CD4-positive, alpha-beta T cell (primary cell): ENCODE results near the gene PCCA. TPM values are rescaled to one million over a fixed set of nuclear protein-coding genes. Genes with fewer than 3 reads are reported as not detected.

Source experiments
- ATAC-seq: fragments of 200-7000 bp; cut with Tn5 transposase; one replicate; pipeline ENCODE4 v1.10.0; 2022; ENCODE audit warnings: mild to moderate bottlenecking; ENCODE audit not compliant: poor library complexity
- CTCF ChIA-PET: fragments of 350-600 bp; sonication (Branson Sonifier 250); formaldehyde crosslinking; loops from one replicate; lab custom pipeline; 2021; ENCODE audit warnings: antibody characterized with exemption, inconsistent platforms; lab: Charles Lee
- POLR2A ChIA-PET: fragments of 350-600 bp; sonication (Branson Sonifier 250); formaldehyde crosslinking; loops from one replicate; lab custom pipeline; 2021; ENCODE audit warnings: antibody characterized with exemption, inconsistent platforms; lab: Charles Lee
- DNase-seq, 14 experiments: peaks; one replicate each; pipeline ENCODE4 v3.0.0-alpha.2; 2013 to 2020; ENCODE audit warnings: mixed read lengths in 2 of 14
- H3K27ac ChIP-seq, 2 donors: one replicate each; pipeline versions ENCODE4 v1.5.1 to v1.7.0; 2013; ENCODE audit warnings: low read length in 2 of 2, low read depth in 1 of 2, mild to moderate bottlenecking in 1 of 2
- H3K27me3 ChIP-seq, 2 experiments: 1 replicate in 1 of 2; 2 replicates in 1 of 2; pipeline versions ENCODE4 v1.6.1 to v1.7.0; 2013; ENCODE audit warnings: low read length in 2 of 2, control low read depth in 1 of 2, mild to moderate bottlenecking in 1 of 2, moderate library complexity in 1 of 2; ENCODE audit not compliant: insufficient read depth in 2 of 2, control insufficient read depth in 1 of 2
- H3K36me3 ChIP-seq: one replicate; pipeline ENCODE4 v1.6.1; 2013; ENCODE audit warnings: low read length, control low read depth; ENCODE audit not compliant: insufficient read depth
- H3K4me1 ChIP-seq: one replicate; pipeline ENCODE4 v1.6.1; 2013; ENCODE audit warnings: low read length, control low read depth; ENCODE audit not compliant: insufficient read depth
- H3K4me3 ChIP-seq: one replicate; pipeline ENCODE4 v1.5.1; 2013; ENCODE audit warnings: mild to moderate bottlenecking, low read length, moderate library complexity
- H3K9me3 ChIP-seq, 2 experiments: 1 replicate in 1 of 2; 2 replicates in 1 of 2; pipeline versions ENCODE4 v1.6.1 to v1.7.0; 2013; ENCODE audit warnings: low read length in 2 of 2, mild to moderate bottlenecking in 2 of 2, control low read depth in 1 of 2, moderate library complexity in 1 of 2; ENCODE audit not compliant: control insufficient read depth in 1 of 2, insufficient read depth in 1 of 2
- H3K27ac Mint-ChIP-seq: one replicate; pipeline ENCODE4 v1.8.0; 2020; ENCODE audit warnings: mixed read lengths
- H3K27me3 Mint-ChIP-seq: one replicate; pipeline ENCODE4 v1.8.0; 2021; ENCODE audit warnings: mixed read lengths
- H3K36me3 Mint-ChIP-seq: one replicate; pipeline ENCODE4 v1.8.0; 2021; ENCODE audit warnings: low read depth, mixed read lengths
- H3K4me1 Mint-ChIP-seq: one replicate; pipeline ENCODE4 v1.8.0; 2021; ENCODE audit warnings: low read depth, mixed read lengths
- H3K4me3 Mint-ChIP-seq: one replicate; pipeline ENCODE4 v1.8.0; 2020; ENCODE audit warnings: mild to moderate bottlenecking, mixed read lengths
- H3K9me3 Mint-ChIP-seq: one replicate; pipeline ENCODE4 v1.8.0; 2020; ENCODE audit warnings: mixed read lengths
- CTCF ChIP-seq: fragments of 200-600 bp; IDR thresholded peaks from one replicate; pipeline ENCODE4 v1.8.0; 2022; ENCODE audit warnings: antibody characterized with exemption, mild to moderate bottlenecking
- intact Hi-C, 2 experiments: fragments of 100-400 bp; cut with DNase I in 1 of 2; cut with micrococcal nuclease in 1 of 2; formaldehyde crosslinking; loops; one replicate each; pipeline versions ENCODE4 v1.15.1 to v1.9.0; 2023 to 2025; cut with DNase I, micrococcal nuclease
- total RNA-seq, 174 experiments: library from RNA in 2 of 174; stranded (reverse) in 2 of 174; gene quantifications; one replicate each; pipeline ENCODE4 v1.2.3 and lab custom pipeline; 2021 to 2026

PCCA gene
- total RNA-seq, 2 experiments from 2014 or later = 4.7 to 5.2 TPM

DNA sequence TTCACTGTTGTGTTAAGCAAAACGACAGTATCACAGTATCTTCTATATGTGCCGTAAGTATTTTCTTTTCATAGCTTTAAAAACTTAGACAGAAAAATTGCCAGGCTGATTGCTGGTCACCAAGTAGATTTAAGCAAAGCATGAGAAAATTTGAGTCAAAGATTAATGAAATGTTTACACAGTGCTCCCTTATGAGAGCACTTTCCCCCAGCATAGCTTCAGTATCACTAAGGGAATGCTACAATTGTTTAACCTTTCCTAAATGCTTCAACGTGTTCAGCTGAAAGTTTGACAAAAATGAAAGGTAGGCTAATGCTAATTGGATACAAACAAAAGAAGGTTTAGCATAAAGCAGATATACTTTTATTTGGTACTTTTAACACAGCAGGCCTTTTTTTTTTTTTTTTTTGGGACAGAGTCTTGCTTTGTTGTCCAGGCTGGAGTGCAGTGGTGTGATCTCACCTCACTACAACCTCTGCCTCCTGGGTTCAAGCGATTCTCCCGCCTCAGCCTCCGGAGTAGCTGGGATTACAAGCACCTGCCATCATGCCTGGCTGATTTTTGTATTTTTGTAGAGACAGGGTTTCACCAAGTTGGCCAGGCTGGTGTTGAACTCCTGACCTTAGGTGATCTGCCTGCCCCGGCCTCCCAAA, 23.4 kb downstream of the PCCA start:
- CTCF ChIA-PET = no interaction called here

GRCh38 chr13:100115693-100116254, 26.9 kb downstream of the PCCA start:
- H3K27me3 ChIP-seq = no peaks in the 10 kb centered on the region
- Mint-ChIP-seq H3K9me3 (no peaks in the 10 kb centered on the region), H3K36me3 (peaks cover 47% of the 10 kb centered on the region), H3K4me1 (no peaks in the 10 kb centered on the region), H3K27ac (no peak overlapping the region), H3K4me3 (no peak overlapping the region), H3K27me3 (no peaks in the 10 kb centered on the region)
- no peak for DNase-seq
- no peaks in the 10 kb centered on the region for H3K9me3 ChIP-seq
- no peaks in the 10 kb centered on the region for H3K4me1 ChIP-seq
- no peak for TF ChIP-seq CTCF
- H3K27ac ChIP-seq = no peak overlapping the region
- ChIA-PET CTCF (interaction anchor here (1.0 kb wide), 1 partner anchor 8 kb away, joined by 3 read pairs; no protein-coding TSS in a partner anchor), POLR2A (no interaction called here)
- no peak overlapping the region for H3K4me3 ChIP-seq
- H3K36me3 ChIP-seq = peaks cover 8% of the 10 kb centered on the region
- intact Hi-C loops = no loop called here
- no peak for ATAC-seq

More for the DNA sequence above, 23.4 kb downstream of the PCCA start:
- POLR2A ChIA-PET = no interaction called here
- Mint-ChIP-seq H3K27me3 (no peaks in the 10 kb centered on the region), H3K36me3 (peaks cover 24% of the 10 kb centered on the region), H3K9me3 (no peaks in the 10 kb centered on the region), H3K27ac (no peak overlapping the region), H3K4me3 (no peak overlapping the region), H3K4me1 (no peaks in the 10 kb centered on the region)
- ATAC-seq = no peak
- Histone ChIP-seq H3K36me3 (peaks cover 8% of the 10 kb centered on the region), H3K4me1 (no peaks in the 10 kb centered on the region), H3K27me3 (no peaks in the 10 kb centered on the region), H3K27ac (no peak overlapping the region), H3K4me3 (no peak overlapping the region), H3K9me3 (no peaks in the 10 kb centered on the region)
- intact Hi-C loops = no loop called here
- DNase-seq = no peak
- no peak for TF ChIP-seq CTCF

DNA sequence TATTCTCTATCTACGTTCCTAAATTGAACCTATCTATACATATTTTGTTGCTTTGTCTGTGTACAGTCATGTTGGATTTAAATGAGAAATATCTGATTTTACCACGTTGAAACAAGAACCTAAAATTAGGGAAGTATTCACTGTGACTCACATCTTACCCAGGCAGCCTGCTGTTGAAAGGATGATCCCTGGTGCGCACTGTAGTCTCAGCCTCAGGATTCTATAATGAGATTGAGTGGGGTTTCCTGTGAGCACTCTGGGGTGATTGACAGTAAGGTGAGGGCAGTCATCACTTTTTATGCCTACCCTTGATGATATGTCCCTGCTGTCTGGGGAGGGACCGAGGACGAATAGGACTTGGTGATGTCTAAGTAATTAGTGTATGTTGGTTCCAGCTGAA, 35.4 kb downstream of the PCCA start:
- POLR2A ChIA-PET = no interaction called here
- H3K9me3 ChIP-seq = peaks cover 8 to 11% of the 10 kb centered on the region in 2 experiments

More for the DNA sequence above, 35.4 kb downstream of the PCCA start:
- H3K36me3 Mint-ChIP-seq = peaks cover 38% of the 10 kb centered on the region
- no peak overlapping the region for H3K4me3 ChIP-seq
- H3K4me3 Mint-ChIP-seq = no peak overlapping the region
- no peaks in the 10 kb centered on the region for H3K27me3 ChIP-seq
- CTCF ChIA-PET = no interaction called here
- H3K36me3 ChIP-seq = no peaks in the 10 kb centered on the region
- H3K9me3 Mint-ChIP-seq = peaks cover 9% of the 10 kb centered on the region
- H3K27ac Mint-ChIP-seq = no peak overlapping the region
- H3K4me1 Mint-ChIP-seq = no peaks in the 10 kb centered on the region
- no peaks in the 10 kb centered on the region for H3K4me1 ChIP-seq
- H3K27me3 Mint-ChIP-seq = no peaks in the 10 kb centered on the region
- ATAC-seq (no peak), DNase-seq (peak in 2 of 14 experiments; percentile 23 to 45)
- intact Hi-C loops = no loop called here
- no peak overlapping the region for H3K27ac ChIP-seq
- no peak for TF ChIP-seq CTCF
